GM12874 (cell line): ENCODE data around the gene ITPRID1.

Source experiments
- CTCF ChIP-seq: IDR thresholded peaks from 2 replicates; pipeline ENCODE4 v1.5.1; 2011; ENCODE audit warnings: low read depth, mild to moderate bottlenecking, control low read depth, low read length, moderate library complexity; ENCODE audit not compliant: insufficient read depth

Gene ITPRID1

GRCh38 chr7:31702354-31702753, 188.5 kb downstream of the ITPRID1 start:
- TF ChIP-seq CTCF = no peak

DNA sequence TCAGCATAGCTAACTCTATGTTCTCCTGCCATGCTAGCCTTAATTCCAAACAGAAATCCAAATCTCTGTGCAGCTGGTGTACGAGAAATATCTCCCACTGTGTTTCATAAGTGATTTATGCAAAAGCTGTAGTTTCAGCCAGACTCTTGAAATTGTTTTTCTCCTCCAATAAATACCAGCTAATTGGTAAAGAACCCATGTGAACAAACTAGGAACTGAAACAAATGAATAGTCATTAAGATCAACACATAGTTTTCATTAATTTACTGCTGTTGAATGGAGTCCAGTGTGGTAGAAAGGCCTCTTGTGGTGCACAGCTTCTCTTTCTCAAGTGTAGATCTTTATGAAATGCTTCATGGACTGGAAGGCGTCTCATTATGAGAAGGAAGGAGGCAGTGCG, 191.5 kb downstream of the ITPRID1 start:
- no peak for TF ChIP-seq CTCF

DNA sequence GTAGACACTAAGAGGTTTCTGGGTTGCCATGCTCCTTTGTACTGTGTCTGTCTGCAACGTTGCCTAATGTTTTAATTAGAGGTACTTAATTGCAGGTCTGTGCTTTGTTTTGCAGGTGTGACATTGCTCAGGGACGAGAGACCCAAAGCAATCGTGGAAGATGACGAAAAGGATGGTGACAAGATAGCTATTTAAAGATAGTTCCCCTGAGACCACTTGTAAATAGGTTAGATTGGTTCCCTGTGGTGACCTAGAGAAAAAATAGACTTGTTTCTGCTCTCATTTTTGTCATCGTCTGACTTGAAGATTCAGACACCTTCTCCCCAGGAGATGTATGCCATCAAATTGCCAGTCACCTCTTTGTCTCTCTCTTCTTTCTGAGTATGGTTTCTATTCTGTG, 193.2 kb downstream of the ITPRID1 start:
- no peak for TF ChIP-seq CTCF
